Gastroesophageal sphincter (tissue), 3 donors: ENCODE data around the gene IRF2BPL.

Experiments used
- CTCF ChIP-seq, 4 experiments: fragments of 200-600 bp in 2 of 4; fragments of 450-650 bp in 2 of 4; sonication (generic) in 1 of 4; IDR thresholded peaks; one replicate each; pipeline ENCODE4 v1.5.1; 2017 to 2019; ENCODE audit warnings: antibody characterized with exemption in 4 of 4, mild to moderate bottlenecking in 2 of 4, moderate library complexity in 2 of 4
- POLR2A ChIP-seq, 2 donors: fragments of 450-650 bp; IDR thresholded peaks; one replicate each; pipeline ENCODE4 v1.6.1; 2017; ENCODE audit warnings: antibody characterized with exemption in 2 of 2, mild to moderate bottlenecking in 2 of 2, moderate library complexity in 1 of 2
- POLR2AphosphoS5 ChIP-seq: sonication (generic); formaldehyde crosslinking; IDR thresholded peaks from one replicate; pipeline ENCODE4 v1.6.1; 2017; ENCODE audit warnings: antibody characterized with exemption

DNA sequence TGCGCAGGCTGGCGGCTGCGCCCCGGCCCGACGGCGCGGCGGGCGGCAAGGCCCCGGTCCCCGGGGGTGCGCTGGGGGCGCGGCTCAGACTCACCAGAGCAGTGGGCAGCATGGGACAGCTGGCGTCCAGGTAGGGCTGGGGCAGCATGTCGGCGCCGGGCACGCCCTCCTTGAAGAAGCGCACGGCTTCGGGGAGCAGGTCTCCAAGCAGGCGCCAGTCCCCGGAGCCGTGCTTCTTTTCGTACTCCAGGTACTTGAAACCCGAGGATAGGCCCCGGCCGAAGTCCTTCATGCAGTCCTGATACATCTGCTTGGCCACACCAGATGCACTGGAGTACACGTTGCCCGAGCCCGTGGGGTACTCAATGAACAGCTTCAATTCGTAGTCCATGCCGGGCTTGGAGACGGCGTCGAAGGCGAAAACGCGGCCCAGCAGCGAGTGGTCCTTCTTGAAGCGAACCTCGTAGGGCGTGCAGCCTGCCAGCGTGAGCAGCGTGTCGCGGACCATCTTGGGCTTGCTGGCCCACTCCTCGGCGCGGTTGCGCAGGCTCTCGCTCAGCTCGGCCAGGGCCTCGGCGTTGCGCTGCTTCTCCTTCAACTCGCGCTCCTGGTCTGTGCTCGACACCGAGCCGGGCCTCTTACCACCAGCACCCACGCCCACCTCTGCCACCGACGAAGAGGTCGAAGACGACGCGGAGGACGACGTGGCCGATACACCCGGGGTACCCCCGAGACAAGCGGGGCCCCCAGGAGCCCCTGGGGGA, 2.2 kb downstream of the IRF2BPL start:
- no peak for TF ChIP-seq CTCF (IDR thresholded peaks at IDR 0.05)
- TF ChIP-seq POLR2A (IDR thresholded peaks at IDR 0.05) = peak in 1 of 2 donors; percentile 25
- TF ChIP-seq POLR2AphosphoS5 = peak; percentile 44
